ENCODE measurements around the gene CDYL.
A peak's percentile ranks its signal among the peaks of the same experiment; 100 is the strongest.
"Not testable (repeated sequence)": the region's sequence is repeated elsewhere in the genome, so short reads cannot be mapped to it uniquely, and the experiment has no call there.

The CDYL gene

DNA sequence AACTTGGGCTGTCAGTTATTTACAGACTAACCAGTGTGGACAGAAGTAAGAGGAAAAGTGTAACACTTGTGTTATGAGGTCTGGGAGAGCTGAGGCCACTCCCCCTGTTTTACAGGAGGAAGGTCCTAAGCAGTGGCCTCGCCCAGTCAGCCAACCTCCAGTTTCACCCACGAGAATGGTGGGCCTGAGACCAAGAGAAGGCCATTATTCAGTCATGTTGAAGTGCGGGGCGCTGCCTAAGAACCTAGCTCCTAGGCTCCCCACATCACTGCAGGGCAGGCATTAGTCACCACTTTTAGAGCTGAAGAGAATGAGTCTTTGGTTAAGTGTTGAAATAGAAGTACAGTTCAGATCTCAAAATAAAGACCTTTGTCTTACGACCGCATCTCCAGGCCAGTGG is 27.9 kb downstream of the CDYL start:
- no peak for DNase-seq (ENCODE audit: low read depth in 2 of 2)

DNA sequence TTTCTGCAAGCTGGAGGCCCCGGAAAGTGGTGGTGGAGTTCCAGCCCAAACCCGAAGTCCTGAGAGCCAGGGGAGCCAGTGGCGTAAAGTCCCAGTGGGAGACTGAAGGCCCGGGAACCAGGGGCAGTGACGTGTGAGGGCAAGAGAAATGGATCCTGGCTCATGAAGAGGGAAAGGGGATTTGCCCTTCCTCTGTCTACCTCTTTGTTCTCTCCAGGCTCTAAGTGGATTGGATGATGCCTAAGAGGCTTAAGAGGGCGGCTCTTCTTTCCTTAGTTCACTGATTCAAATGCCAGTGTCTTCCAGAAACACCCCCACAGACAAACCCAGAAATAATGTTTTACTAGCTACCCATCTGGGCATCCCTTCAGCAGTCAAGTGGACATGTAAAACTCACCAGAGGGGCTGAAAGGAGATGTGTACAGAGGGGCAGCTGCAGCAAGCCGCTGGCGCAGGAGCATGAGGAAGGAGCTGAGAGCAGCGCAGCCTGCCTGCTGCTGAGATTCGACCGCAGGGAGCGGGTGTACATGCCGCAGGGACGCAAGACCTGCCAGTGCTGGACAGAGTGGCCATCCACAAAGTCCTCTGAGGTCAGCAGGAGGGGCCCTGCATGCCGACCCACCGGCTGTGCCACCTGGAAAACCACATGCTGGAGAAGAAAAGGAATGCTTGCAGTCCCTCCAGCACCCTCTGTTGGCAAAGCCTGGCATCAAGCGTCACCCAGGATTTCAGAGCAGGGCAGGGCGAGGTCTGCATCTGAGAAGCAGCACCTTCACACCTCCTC is 29.5 kb downstream of the CDYL start:
- peak in 1 of 2 donors; percentile 10 for DNase-seq (ENCODE audit: low read depth in 2 of 2)

DNA sequence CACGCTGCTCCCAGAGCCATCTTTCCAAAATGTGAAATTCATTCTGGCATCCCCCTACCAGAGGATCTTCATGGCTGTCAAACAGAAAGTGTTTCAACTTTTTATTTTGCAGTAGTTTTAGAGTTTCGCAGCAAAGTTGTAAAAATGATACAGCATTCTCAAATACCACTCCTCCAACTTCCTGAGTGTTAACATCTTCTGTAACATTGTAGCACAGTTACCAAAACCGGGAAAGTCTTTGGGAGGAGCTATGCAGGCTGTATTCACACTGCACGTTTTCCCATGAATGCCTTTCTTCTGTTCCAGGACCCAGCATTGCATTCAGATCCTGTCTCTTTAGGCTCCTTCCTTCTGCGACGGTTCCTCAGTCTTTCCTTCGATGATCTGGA is 30.1 kb downstream of the CDYL start:
- no peak for DNase-seq (ENCODE audit: low read depth in 2 of 2)

DNA sequence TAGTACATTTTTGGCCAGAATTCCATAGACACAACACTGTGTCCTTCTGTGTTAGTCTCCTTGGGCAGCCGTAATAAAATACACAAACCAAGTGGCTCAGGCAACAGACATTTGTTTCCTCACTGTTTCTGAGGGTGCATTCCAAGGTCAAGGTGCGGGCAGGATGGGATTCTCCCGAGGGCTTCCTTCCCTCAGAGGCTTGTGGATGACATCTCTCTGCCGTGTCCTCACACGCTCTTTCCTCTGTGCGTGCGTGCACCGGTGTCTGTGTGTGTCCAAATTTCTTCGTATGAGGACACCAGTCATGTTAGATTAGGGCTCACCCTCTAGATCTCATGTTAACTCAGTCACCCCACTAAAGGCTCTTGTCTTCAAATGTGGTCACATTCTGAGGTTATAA is 30.6 kb downstream of the CDYL start:
- no peak for DNase-seq (ENCODE audit: low read depth in 2 of 2)

DNA sequence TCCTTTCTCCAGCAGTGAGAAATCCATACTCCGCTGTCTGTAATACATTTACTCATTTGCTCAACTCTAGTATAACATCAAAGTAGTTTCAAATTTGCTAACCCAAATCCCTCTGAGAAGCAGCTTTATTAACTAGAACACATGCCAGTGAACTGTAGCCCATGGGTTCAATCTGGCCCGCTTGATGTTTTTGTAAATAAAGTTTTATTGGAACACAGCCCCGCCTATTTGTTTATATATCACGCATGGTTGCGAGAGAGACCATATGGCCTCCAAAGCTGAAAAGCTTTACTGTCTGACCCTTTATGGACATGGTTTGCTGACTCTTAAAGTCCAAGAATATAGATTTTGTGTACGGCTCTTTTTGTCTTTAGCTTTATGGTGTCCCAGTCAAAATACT is 32.2 kb downstream of the CDYL start:
- DNase-seq (ENCODE audit: low read depth in 2 of 2), result no peak

DNA sequence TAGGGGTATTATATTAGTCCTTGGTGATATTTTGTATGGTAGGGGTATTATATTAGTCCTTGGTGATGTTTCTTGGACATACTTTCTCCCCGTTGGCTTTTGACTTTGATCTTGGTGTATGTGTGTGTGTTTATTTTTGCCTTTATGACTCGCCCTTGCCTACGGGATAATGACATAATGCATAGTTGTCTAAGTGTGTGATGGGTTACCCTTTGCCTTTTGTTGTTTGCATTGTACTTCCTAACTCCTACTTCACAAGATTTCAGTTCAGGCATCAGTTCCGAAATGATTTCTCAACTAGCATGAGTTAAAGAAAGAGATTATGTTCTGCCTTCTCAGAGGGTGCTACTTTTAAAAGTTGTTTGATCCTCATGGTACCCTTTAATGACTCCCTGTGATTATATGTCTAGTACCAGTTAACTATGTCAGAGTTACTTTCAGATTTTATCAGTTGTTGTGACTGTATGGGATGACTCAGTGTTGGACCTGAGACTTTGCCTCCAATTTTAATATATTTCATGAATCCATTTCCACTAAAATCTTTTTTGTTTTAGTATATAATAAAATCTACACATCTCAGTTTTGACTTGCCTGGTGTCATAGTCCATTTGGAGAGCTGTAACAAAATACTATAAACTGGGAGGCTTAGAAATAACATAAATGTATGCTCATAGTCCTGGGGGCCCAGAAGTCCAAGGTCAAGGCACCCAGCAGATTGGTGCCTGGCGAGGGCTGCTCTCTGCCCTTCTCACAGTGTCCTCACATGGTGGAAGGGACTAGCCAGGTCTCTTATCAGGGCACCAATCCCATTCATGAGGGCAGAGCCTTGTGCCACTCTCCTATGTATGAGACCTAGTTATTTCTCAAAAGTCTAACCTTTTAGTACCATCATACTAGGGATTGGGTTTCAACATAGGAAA is 34.1 kb downstream of the CDYL start:
- DNase-seq (ENCODE audit: low read depth in 2 of 2), result no peak

DNA sequence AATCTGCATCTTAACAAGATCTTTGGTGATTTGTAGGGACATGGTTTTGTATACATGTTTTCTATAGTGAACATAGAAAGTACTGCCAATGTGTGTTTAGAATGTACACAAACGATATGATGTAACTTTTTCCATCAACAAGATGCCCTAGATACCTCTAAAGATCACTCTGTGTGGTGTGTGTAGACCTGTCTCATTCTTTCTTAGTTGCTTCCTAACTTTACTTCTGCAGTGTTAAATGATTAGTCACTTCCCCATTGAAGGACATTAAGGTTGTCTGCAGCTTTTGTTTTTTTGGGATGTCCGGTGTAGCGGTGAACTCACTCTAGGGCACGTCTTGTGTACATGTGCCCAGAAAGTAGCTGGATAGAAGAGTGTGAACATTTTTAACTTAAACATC is 35.9 kb downstream of the CDYL start:
- DNase-seq (ENCODE audit: low read depth in 2 of 2), result no peak

DNA sequence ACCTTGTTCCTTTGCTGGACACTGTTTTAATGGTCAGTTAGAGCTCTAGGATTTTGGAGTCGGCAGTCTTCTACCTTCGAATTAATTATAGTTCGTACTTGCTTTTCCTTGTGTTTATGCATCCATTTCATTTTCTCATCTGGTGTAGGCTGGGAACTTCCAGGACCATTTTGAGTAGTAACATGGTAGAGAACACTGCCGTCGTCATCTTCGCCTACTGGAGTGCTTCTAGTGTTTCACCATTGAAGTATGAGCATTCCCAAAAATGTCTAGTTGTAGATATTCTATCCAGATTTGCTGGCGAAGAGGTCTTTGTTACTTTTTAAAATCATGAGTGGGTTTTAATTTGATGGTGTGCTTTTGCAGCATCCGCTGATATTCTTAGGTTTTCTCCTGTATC is 36.9 kb downstream of the CDYL start:
- DNase-seq (ENCODE audit: low read depth in 2 of 2), result no peak

DNA sequence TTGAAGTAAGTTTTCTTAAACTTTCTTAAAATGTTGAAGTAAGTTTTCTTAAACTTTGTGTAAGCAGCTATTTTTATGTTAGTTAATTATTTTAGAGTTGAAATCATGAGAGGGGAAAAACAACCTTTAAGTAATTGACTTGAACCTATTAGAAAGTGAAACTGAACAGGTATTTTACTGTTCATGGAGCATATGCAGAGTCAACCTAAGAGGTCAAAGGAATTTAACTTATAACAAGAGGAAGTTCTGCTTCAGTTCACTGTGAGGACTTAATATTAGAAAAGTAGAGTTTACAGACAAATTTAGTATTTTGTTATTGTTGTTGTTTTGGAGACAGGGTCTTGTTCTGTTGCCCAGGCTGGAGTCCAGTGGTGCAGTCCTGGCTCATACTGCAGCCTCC is 38.0 kb downstream of the CDYL start:
- no peak for DNase-seq (ENCODE audit: low read depth in 2 of 2)

DNA sequence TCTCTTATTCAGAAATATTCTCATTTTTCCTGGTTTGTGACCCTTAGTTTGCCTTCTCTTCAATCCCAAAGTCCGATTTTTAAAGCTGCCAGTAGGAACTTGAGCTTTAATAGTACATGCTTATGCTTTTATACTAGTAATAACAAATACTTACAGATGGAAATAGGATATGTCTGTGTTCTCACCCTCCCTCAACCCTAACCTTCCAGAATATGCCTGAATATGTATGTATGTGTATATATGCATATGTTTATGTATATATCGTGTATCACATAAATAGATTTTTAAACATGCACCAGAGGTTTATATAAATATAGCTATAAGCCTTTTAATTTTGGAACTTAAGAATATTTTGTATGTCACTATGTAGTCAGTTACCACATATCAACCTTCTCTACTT is 38.8 kb downstream of the CDYL start:
- no peak for DNase-seq (ENCODE audit: low read depth in 2 of 2)

DNA sequence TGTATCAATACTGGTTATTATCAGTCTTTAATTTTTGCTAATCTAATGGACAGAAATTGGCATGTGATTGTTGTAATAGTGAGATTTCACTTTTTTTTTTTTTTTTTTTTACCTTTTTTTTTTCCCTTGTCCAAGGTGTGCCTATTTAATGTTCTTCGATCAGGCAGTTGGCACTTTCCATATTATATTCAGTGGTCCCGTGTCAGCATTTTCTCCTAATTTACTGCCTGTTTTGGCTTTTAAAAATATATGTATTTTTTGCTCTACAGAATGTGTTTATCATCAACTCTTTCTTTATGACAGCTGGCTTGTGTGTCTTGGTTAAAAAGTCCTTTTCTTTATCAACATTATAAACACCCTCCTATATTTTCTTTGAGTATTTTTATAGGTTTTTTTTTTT is 39.4 kb downstream of the CDYL start:
- no peak for DNase-seq (ENCODE audit: low read depth in 2 of 2)

DNA sequence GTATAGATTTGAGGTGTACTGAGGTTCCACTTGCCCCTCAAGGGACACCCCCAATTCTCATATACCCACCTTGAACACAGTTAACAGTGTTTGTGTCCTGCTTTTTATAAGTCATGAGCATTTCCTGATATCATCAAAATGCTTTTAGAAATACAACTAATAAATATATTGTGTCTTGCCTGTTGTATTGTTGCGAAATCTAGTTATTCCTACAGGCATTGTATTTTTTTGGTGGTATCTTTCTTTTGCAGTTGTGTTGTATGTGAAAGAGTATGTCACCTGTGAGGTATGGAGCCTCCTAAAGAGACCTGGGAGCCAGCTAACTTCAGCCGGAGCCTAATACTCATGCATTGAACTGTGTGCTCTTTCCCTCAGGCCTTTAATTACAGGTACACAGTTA is 40.7 kb downstream of the CDYL start:
- no peak for DNase-seq (ENCODE audit: low read depth in 2 of 2)

DNA sequence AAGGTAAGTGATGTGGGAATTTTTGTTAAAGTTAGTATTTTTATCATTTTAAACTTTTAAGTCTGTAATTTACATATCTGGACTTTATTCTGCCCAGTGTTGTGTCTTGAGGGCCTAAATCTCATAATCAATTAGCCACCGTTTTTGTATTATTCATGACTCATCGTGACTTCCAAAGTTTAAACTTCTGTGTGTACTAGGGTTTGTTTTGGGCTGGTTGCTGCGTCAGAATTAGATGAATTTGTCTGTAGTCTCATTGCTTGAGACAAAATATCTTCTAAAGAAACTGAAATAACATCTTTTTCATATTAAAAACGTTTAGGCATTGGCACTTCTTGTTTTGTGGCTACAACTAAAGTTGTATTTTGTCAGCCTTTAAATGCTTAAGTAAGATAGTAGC is 41.3 kb downstream of the CDYL start:
- no peak for DNase-seq (ENCODE audit: low read depth in 2 of 2)

DNA sequence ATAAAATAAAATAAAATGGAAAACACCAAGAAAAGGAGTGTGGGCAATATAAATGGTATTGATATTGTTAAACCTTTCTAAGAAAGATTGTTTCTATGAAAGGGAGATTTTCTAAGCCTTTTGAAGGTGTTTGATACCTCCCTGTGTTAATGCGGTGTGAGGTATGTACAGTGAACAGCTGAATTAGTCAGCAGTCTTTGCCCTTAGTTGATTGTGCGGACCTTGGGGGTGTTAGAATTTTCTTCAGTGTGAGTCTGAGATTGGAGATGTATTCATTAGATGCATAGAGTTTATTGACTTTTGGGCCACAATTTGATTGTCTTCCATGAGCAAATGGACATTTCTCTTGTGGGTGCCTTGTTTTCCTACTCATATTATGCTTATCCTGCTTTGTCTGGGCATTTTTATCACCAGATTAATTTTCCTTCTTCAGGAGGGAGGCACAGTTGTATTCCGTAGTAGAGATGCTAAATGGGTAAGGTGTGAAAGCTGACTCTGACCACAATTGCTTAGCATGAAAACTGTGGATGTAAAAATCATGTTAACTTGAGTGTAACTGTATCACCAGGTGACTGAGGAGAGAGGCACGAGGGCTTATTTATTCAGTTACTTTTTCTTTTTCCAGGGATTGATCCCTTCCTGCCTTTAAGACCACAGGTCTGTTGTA is 42.2 kb downstream of the CDYL start:
- DNase-seq (ENCODE audit: low read depth in 2 of 2), result no peak

DNA sequence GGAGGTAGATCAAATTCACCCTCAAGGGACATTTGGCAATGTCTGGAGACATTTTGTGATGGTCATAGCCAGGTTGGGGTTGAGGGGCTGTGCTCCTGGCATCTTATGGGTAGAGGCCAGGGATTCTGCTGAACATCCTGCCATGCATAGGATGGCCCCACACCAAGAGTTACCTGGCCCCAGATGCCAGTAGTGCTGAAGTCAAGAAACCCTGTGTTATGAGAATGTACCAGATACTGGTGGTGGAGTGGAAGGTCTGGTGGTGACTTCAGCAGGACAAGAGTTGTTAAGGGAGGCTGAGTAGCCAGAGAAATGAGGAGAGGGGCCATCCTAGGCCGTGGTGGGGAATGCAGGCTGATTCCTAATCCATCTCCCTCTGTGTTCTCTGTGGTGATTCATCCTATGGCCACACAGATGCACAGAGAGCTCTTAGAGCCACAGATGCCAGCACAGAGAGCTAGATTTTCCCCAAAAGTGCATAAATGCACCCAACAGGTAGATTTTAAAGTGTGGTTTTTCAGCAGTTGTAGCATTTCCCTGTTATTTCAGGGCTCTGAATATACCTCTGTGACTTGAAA is 43.6 kb downstream of the CDYL start:
- no peak for DNase-seq (ENCODE audit: low read depth in 2 of 2)

DNA sequence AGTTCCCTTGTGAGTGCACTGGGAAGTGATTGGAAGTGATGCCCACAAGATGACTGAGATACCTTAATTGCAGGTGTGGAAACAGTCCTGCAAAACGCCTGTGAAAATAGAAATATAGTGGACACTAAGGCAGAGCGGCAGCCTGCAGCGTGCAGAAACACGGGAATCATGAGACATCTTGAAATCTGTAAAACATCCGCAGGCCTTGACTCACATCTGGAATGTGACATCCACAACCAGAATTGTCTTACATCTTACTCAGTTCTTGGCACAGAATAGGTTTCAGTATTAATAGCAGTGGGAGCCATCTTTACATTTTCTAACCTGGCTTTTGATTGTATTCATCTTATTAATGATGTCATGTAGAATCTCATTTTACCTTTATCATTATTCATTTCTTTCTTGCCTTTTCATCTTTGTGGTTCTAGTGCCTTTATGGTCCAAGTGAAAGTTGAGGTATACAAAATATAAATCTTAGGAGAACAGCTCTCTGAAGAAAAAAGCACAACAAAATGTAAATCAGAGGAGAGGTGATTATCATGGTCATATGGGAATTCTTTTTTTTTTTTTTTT is 44.6 kb downstream of the CDYL start:
- DNase-seq (ENCODE audit: low read depth in 2 of 2), result no peak

DNA sequence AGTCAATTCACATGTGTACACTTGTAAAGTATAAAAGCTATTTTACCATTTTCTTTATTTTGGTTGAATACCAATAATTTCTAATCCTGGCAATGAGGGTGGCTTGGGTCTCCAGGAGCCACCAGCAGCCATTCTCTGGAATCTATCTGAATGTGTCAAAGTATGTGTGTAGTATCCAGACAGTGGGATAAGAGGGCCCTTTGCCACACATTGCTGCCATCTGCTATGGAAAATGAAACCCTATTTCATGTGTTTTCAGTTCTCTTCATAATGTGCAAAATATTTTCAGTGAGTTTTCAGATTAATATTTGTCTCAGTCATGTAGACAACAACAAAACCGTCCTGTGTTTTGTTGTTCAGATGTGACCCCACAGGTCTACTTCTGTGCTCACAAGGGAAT is 46.3 kb downstream of the CDYL start:
- no peak for DNase-seq (ENCODE audit: low read depth in 2 of 2)

DNA sequence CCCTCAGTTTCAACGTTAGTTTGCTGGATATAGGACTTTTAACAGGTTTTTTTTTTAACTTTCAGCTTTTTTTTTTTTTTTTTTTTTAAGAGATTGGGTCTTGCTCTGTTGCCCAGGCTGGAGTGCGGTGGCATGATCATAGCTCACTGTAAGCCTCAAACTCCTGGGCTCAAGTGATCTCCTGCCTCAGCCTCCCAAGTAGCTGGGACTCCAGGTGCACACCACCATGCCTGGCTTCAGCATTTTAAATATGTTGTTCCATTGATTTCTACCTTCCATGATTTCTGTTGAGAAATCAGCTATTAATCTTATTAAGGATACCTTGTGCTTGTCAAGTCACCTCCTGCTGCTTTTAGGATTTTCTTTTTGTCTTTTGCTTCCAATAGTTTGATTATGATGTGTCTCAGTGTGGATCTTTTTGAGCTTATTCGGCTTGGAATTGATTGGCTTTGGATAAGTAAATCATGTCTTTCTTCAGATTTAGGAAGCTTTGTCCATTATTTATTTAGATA is 52.0 kb downstream of the CDYL start:
- no peak for DNase-seq (ENCODE audit: low read depth in 2 of 2)

DNA sequence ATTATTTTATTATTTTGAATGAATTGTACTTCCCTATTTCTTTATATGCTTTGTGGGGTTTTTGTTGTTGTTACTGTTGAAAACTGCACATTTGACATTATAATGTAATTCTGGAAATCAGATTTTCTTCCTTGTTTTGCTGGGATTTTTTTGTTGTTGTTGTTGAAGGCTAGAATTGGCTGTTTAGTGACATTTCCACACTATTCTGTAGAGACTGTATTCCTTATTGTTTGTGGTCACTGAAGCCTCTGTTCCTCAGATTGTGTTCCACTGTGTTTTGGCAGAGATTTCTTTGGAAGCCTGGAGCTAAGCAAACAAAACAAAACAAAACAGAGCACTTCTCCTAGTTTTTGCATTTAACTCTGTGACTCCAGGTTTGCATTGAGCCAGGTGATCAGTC is 52.9 kb downstream of the CDYL start:
- DNase-seq (ENCODE audit: low read depth in 2 of 2), result no peak

DNA sequence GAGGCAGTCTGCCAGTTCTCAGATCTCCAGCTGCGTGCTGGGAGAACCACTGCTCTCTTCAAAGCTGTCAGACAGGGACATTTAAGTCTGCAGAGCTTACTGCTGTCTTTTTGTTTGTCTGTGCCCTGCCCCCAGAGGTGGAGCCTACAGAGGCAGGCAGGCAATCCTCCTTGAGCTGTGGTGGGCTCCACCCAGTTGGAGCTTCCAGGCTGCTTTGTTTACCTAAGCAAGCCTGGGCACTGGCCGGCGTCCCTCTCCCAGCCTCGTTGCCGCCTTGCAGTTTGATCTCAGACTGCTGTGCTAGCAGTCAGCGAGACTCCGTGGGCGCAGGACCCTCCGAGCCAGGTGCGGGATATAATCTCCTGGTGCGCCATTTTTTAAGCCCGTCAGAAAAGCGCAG is 59.3 kb downstream of the CDYL start:
- not testable (repeated sequence) for DNase-seq (ENCODE audit: low read depth in 2 of 2)

DNA sequence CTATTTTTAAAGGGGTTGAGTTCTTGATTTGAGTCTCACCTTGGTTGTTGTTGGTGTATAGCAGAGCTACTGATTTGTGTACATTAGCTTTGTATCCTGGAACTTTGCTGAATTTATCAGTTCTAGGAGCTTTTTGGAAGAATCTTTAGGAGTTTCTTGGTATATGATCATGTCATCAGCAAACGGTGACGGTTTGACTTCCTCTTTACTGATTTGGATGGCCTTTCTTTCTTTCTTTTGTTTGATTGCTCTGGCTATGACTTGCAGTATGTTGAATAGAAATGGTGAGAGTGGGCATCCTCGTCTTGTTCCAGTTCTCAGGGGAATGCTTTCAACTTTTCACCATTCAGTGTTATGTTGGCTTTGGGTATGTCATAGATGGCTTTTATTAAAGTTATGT is 64.0 kb downstream of the CDYL start:
- DNase-seq (ENCODE audit: low read depth in 2 of 2), result no peak

DNA sequence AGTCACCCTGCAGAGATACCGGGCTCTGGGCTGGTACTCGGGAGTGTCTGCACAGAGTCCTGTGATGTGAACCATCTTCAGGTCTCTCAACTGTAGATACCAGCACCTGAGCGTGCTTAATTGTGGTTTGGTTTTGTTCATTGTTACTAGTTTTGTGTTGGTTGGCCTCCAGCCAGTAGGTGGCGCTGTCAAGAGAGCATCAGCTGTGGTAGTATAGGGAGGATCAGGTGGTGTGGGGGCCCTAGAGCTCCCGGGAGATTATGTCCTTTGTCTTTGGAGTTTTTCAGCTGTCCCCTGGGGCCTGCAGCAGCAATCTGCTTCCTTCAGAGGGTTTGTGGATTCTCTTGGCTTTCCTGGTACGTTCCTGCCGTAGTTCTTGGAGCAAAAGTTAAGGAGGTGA is 67.9 kb downstream of the CDYL start:
- no peak for DNase-seq (ENCODE audit: low read depth in 2 of 2)
